Testis (tissue), 2 donors: Measurements from ENCODE around the gene NFIB.

Experiments used
- CTCF ChIP-seq, 3 experiments: fragments of 450-650 bp in 2 of 3; fragments of 200-600 bp in 1 of 3; sonication (generic) in 1 of 3; IDR thresholded peaks; one replicate each; pipeline ENCODE4 v1.5.1; 2016 to 2019; ENCODE audit warnings: antibody characterized with exemption in 3 of 3, mild to moderate bottlenecking in 2 of 3, moderate library complexity in 1 of 3
- POLR2A ChIP-seq: fragments of 450-650 bp; IDR thresholded peaks from one replicate; pipeline ENCODE4 v1.6.1; 2017; ENCODE audit warnings: antibody characterized with exemption, mild to moderate bottlenecking, moderate library complexity

GRCh38 chr9:14236591-14236990, 77.3 kb downstream of the NFIB start:
- TF ChIP-seq POLR2A (no peak), CTCF (IDR thresholded peaks at IDR 0.05) (no peak)
